Activated CD8-positive, alpha-beta memory T cell treated with anti-CD3 and anti-CD28 coated beads for 36 hours (primary cell): ENCODE data around the gene CABLES1. TPM values are rescaled to one million over a fixed set of nuclear protein-coding genes. Genes with fewer than 3 reads are reported as not detected.
"Not testable (repeated sequence)": the region's sequence is repeated elsewhere in the genome, so short reads cannot be mapped to it uniquely, and the experiment has no call there.

ENCODE experiments used
- CTCF ChIA-PET: fragments of 350-600 bp; sonication (Branson Sonifier 250); formaldehyde crosslinking; loops from one replicate; lab custom pipeline; 2021; ENCODE audit warnings: antibody characterized with exemption; lab: Charles Lee
- POLR2A ChIA-PET: fragments of 350-600 bp; sonication (Branson Sonifier 250); formaldehyde crosslinking; loops from one replicate; lab custom pipeline; 2021; ENCODE audit warnings: antibody characterized with exemption; lab: Charles Lee
- total RNA-seq, 2 experiments: library from RNA; stranded (reverse); gene quantifications; one replicate each; pipeline ENCODE4 v1.2.3, GENCODE V29; 2021

CABLES1 gene
- total RNA-seq, 2 experiments from 2014 or later: 5.3 to 6.0 TPM

GRCh38 chr18:23107718-23108117, 27.6 kb upstream of the CABLES1 start:
- POLR2A ChIA-PET: no interaction called here
- CTCF ChIA-PET: no interaction called here

DNA sequence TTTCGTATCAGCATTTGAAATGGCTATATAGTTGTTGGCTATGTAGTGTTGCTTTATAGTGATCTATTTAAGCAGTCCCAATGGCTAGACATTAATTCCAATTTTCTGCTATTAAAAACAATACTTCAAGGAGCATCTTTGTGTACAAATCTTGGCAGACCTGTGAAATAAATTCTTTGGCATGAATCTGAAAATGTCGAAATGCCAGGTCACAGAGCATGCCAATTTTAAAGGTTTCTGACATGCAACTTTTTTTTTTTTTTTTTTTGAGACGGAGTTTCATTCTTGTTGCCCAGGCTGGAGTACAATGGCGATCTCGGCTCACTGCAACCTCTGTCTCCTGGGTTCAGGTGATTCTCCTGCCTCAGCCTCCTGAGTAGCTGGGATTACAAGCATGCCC, 26.8 kb upstream of the CABLES1 start:
- ChIA-PET POLR2A (no interaction called here), CTCF (no interaction called here)

DNA sequence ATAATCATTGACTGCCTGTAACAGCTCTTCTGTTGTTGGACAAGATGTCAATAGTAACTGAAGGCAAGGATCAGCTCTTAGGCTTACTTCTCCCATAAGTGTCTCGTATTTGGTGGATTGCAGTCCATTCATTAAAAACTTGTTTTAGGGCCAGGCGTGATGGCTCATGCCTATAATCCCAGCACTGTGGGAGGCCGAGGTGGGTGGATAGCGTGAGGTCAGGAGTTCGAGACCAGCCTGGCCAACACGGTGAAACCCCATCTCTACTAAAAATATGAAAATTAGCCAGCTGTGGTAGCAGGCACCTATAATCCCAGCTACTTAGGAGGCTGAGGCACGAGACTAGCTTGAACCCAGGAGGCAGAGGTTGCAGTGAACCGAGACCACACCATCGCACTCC, 26.1 kb upstream of the CABLES1 start:
- POLR2A ChIA-PET, CTCF ChIA-PET: not testable (repeated sequence)

- POLR2A ChIA-PET: no interaction called here
- CTCF ChIA-PET: no interaction called here
These were observed 21.7 kb upstream of the CABLES1 start for GRCh38 chr18:23113576-23113975.

DNA sequence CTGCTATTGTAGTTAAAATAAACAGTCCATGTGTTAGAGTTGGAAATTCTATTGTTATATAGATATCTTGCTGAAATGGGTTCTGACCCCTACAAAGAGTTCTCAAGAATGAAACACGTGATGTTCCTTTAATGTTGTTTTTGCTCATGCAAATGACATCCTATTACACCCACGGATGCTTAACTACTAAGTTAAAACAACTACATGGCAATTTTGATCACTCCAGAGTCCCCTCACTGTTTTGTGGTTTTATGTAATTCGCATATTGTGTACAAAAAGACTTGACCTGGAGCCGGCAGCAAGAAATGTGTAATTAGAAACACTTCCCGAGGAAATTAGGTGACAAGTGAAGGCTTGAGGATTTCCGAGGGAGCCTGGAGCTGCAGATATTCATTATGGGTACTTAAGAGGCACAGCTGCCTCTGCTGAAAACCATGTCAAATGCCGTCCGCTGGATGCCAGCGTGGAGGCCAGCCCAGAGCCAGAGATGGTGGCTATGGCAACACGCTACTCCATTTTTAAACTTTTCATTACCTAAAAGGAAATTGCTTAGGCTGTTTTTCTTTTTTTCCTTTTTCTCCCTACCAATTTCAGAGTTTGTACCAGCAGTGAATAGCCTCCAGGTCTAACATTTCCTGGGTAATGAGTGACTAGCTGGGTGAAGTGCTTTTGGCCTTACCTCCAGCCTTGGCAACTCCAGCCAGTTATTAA, 21.0 kb upstream of the CABLES1 start:
- ChIA-PET CTCF (no interaction called here), POLR2A (no interaction called here)

DNA sequence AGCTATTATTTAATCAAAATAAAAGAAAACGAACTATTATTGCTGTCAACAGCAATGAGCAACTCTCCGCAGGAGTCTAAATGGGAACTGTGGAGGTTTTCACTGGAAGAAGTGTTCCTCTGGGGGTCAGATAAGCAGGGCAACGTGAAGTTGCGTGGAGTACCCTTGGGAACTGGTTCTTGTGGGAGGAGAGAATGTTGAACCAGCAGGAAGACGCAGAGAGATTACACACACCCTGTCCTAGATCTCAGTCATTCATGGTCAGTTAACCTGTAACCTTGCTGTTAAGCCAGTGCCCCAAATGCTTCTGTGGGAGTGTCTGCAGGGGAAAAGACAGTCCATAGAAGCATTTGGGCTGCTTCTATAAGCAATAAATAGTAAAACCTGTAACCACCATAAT, 20.4 kb upstream of the CABLES1 start:
- ChIA-PET POLR2A (no interaction called here), CTCF (no interaction called here)

- CTCF ChIA-PET: no interaction called here
- POLR2A ChIA-PET: no interaction called here
These were observed 19.6 kb upstream of the CABLES1 start for GRCh38 chr18:23115683-23116096.

DNA sequence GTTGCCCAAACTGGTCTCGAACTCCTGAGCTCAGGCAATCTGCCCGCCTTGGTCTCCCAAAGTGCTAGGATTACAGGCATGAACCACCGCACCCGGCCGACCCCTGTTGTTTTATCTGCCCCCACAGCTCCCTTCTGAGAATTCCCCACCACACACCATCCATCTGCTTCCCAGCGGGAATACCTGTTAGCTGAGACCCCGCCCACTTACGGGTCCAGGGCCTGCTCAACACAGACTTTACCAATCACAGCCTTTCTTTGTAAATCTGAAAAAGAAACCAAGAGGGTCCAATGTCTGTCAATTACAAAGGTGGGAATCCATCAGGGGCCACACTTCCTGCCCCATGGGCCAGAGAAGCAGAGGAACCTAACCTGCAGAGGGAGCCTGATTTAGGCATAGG, 14.2 kb upstream of the CABLES1 start:
- ChIA-PET POLR2A (no interaction called here), CTCF (no interaction called here)

GRCh38 chr18:23122334-23123229, 12.7 kb upstream of the CABLES1 start:
- CTCF ChIA-PET: no interaction called here
- POLR2A ChIA-PET: no interaction called here

GRCh38 chr18:23126376-23127056, 8.8 kb upstream of the CABLES1 start:
- ChIA-PET POLR2A (no interaction called here), CTCF (no interaction called here)

- CTCF ChIA-PET: interaction anchor here (0.6 kb wide), 1 partner anchor 60 kb away, joined by 3 read pairs; no protein-coding TSS in a partner anchor
- POLR2A ChIA-PET: no interaction called here
These were observed 8.2 kb upstream of the CABLES1 start for GRCh38 chr18:23127090-23127489.

GRCh38 chr18:23129355-23130002, 5.8 kb upstream of the CABLES1 start:
- POLR2A ChIA-PET: no interaction called here

GRCh38 chr18:23131693-23132319, 3.5 kb upstream of the CABLES1 start:
- POLR2A ChIA-PET: no interaction called here
- CTCF ChIA-PET: interaction anchor here (0.7 to 1.7 kb wide), 11 partner anchors 12 to 285 kb away, joined by 3 to 8 read pairs (median 3); no protein-coding TSS in a partner anchor

More at GRCh38 chr18:23129355-23130002, 5.8 kb upstream of the CABLES1 start:
- CTCF ChIA-PET: interaction anchor here (0.6 to 1.7 kb wide), 2 partner anchors 70 to 282 kb away, joined by 3 to 5 read pairs; no protein-coding TSS in a partner anchor

GRCh38 chr18:23133860-23134779, 1.2 kb upstream of the CABLES1 start:
- POLR2A ChIA-PET: no interaction called here
- CTCF ChIA-PET: interaction anchor here (1.3 kb wide), 2 partner anchors 245 to 277 kb away, joined by 3 to 4 read pairs; no protein-coding TSS in a partner anchor

DNA sequence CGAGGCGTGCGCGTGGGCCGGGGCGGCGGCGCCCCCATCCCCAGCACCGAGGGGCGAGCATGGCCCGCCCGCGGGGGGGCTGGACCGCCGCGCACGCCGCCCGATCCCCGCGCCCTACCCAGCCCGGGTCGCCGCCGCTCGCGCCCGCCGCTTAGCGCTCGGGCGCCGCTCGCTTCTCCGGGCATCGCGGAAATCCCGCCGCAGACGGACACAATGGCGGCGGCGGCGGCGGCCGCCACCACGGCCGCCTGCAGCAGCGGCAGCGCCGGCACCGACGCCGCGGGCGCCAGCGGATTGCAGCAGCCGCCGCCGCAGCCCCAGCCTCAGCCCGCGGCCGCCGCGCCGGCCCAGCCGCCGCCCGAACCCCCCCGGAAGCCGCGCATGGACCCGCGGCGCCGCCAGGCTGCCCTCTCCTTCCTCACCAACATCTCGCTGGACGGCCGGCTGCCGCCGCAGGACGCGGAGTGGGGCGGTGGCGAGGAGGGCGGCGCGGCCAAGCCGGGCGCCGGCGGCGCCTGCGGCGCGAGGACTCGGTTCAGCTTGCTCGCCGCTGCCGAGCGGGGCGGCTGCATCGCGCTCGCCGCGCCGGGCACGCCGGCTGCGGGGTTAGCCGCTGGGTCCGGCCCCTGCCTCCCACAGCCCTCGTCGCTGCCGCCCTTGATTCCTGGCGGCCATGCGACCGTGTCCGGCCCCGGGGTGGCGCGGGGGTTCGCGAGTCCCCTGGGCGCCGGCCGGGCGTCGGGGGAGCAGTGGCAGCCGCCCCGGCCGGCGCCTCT, 453 bp downstream of the CABLES1 start:
- ChIA-PET POLR2A (no interaction called here), CTCF (no interaction called here)

DNA sequence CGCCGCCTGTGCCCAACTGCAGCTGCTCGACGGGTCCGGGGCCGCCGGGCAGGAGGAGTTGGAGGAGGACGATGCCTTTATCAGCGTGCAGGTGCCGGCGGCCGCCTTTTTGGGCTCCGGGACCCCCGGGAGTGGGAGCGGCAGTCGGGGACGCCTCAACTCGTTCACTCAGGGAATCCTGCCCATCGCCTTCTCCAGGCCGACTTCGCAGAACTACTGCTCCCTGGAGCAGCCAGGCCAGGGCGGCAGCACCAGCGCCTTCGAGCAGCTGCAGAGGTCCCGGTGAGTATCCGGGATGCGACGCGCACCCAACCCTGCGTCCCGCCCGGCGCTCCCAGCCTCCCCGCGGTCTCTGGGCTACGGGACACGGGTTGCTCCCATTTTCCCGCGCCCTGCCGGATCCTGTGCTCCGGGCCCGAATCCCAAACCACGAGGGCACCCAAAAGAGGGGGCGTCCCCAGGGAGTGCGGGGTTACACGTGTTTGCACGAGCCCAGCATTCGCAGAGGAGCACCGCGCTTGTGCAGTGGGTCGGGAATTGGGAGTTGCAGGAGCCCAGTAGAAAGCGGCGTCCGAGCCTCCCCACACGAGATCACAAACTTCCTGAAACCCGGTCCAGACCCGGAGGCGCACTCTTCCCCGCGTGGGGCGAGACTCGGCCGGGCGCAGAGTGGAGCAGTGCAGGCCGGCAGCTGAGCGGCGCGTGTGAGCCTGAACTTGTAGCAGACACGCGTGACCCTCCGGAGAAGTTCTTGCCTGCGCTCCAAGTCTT, 1.2 kb downstream of the CABLES1 start:
- ChIA-PET POLR2A (no interaction called here), CTCF (interaction anchor here (0.6 kb wide), 1 partner anchor 280 kb away, joined by 3 read pairs; no protein-coding TSS in a partner anchor)
